B cell (primary cell): Measurements from ENCODE around the gene FGF3. TPM values are rescaled to one million over a fixed set of nuclear protein-coding genes. Genes with fewer than 3 reads are reported as not detected.

ENCODE experiments used
- ATAC-seq: fragments of 200-7000 bp; cut with Tn5 transposase; one replicate; pipeline ENCODE4 v1.10.0; 2021; ENCODE audit warnings: low read depth, mild to moderate bottlenecking, moderate number of reproducible peaks, moderate library complexity
- CTCF ChIA-PET: fragments of 350-600 bp; sonication (Branson Sonifier 250); formaldehyde crosslinking; loops from one replicate; lab custom pipeline; 2021; ENCODE audit warnings: antibody characterized with exemption, inconsistent platforms; lab: Charles Lee
- POLR2A ChIA-PET: fragments of 350-600 bp; sonication (Branson Sonifier 250); formaldehyde crosslinking; loops from one replicate; lab custom pipeline; 2021; ENCODE audit warnings: antibody characterized with exemption; lab: Charles Lee
- DNase-seq: peaks from one replicate; pipeline ENCODE4 v3.0.0; 2013
- H2AFZ ChIP-seq: 2 replicates; pipeline ENCODE4 v1.6.1; 2012; ENCODE audit warnings: mild to moderate bottlenecking, low read depth, low read length; ENCODE audit not compliant: insufficient read depth, poor library complexity, severe bottlenecking
- H3K27ac ChIP-seq, 2 donors: 1 replicate in 1 of 2; 2 replicates in 1 of 2; pipeline ENCODE4 v1.5.1; 2012 to 2013; ENCODE audit warnings: low read length in 2 of 2, mild to moderate bottlenecking in 2 of 2, moderate library complexity in 1 of 2
- H3K27me3 ChIP-seq, 4 experiments: fragments of 200-600 bp in 1 of 4; sonication (generic) in 1 of 4; replicated peaks in 1 of 4; 1 replicate in 2 of 4; 2 replicates in 2 of 4; pipeline versions ENCODE4 v1.6.1 to v1.7.0; 2013 to 2016; ENCODE audit warnings: low read length in 3 of 4, mild to moderate bottlenecking in 2 of 4, mixed read lengths in 1 of 4, moderate library complexity in 1 of 4; ENCODE audit not compliant: insufficient read depth in 4 of 4, control insufficient read depth in 3 of 4; ENCODE audit errors: control extremely low read depth in 1 of 4
- H3K36me3 ChIP-seq, 2 experiments: replicated peaks in 1 of 2; 1 replicate in 1 of 2; 2 replicates in 1 of 2; pipeline versions ENCODE4 v1.6.1 to v1.7.1; 2013; ENCODE audit warnings: low read length in 1 of 2; ENCODE audit not compliant: insufficient read depth in 2 of 2, control insufficient read depth in 1 of 2; ENCODE audit errors: control extremely low read depth in 1 of 2, extremely low read depth in 1 of 2
- H3K4me1 ChIP-seq, 2 donors: fragments of 200-600 bp in 1 of 2; sonication (generic) in 1 of 2; 1 replicate in 1 of 2; 2 replicates in 1 of 2; pipeline versions ENCODE4 v1.5.1 to v1.6.1; 2013 to 2017; ENCODE audit warnings: low read length in 2 of 2; ENCODE audit not compliant: control insufficient read depth in 2 of 2, insufficient read depth in 2 of 2
- H3K4me2 ChIP-seq: replicated peaks from 2 replicates; pipeline ENCODE3; 2012; ENCODE audit warnings: mild to moderate bottlenecking, low read depth, low read length; ENCODE audit not compliant: poor library complexity, severe bottlenecking
- H3K4me3 ChIP-seq, 5 experiments: fragments of 200-600 bp in 1 of 5; sonication (generic) in 1 of 5; 1 replicate in 3 of 5; 2 replicates in 2 of 5; pipeline versions ENCODE4 v1.5.1 to v1.7.0; 2011 to 2016; ENCODE audit warnings: low read length in 4 of 5, mild to moderate bottlenecking in 4 of 5, low read depth in 2 of 5, control low read depth in 1 of 5, moderate library complexity in 1 of 5; ENCODE audit not compliant: insufficient read depth in 1 of 5; ENCODE audit errors: control extremely low read depth in 1 of 5, extremely low read depth in 1 of 5
- H3K79me2 ChIP-seq: fragments of 200-600 bp; sonication (generic); one replicate; pipeline ENCODE4 v1.6.0; 2016; ENCODE audit warnings: low read length; ENCODE audit not compliant: control insufficient read depth, insufficient read depth
- H3K9ac ChIP-seq: fragments of 200-600 bp; sonication (generic); 2 replicates; pipeline ENCODE4 v1.6.1; 2017; ENCODE audit warnings: mild to moderate bottlenecking, low read length, moderate library complexity
- H3K9me3 ChIP-seq, 3 donors: one replicate each; pipeline versions ENCODE4 v1.6.1 to v1.7.1; 2013; ENCODE audit warnings: low read length in 2 of 3; ENCODE audit not compliant: control insufficient read depth in 2 of 3, insufficient read depth in 1 of 3; ENCODE audit errors: control extremely low read depth in 1 of 3
- H4K20me1 ChIP-seq: 2 replicates; pipeline ENCODE4 v1.6.0; 2012; ENCODE audit warnings: mild to moderate bottlenecking, low read length; ENCODE audit not compliant: insufficient read depth, control insufficient read depth, poor library complexity, severe bottlenecking
- H3K27ac Mint-ChIP-seq: one replicate; pipeline ENCODE4 v1.8.0; 2021; ENCODE audit warnings: mixed read lengths
- H3K27me3 Mint-ChIP-seq: one replicate; pipeline ENCODE4 v1.8.0; 2021; ENCODE audit warnings: mixed read lengths
- H3K4me1 Mint-ChIP-seq: one replicate; pipeline ENCODE4 v1.8.0; 2021; ENCODE audit warnings: mixed read lengths
- H3K4me3 Mint-ChIP-seq: one replicate; pipeline ENCODE4 v1.8.0; 2021; ENCODE audit warnings: mixed read lengths
- H3K9me3 Mint-ChIP-seq: one replicate; pipeline ENCODE4 v1.8.0; 2022; ENCODE audit warnings: mixed read lengths; ENCODE audit not compliant: insufficient read depth
- CTCF ChIP-seq: fragments of 200-600 bp; IDR thresholded peaks from one replicate; pipeline ENCODE4 v1.8.0; 2022; ENCODE audit warnings: antibody characterized with exemption, mild to moderate bottlenecking
- EZH2 ChIP-seq: IDR thresholded peaks from 2 replicates; pipeline ENCODE4 v1.6.1; 2012; ENCODE audit warnings: borderline replicate concordance, low read depth, mild to moderate bottlenecking, moderate library complexity, low read length; ENCODE audit not compliant: insufficient read depth, poor library complexity, severe bottlenecking
- WGBS: methylation state at CpG from one replicate; pipeline ENCODE4 v1.1.5; 2013; ENCODE audit warnings: missing lambda C conversion rate; ENCODE audit not compliant: insufficient coverage; 5-methylcytosine and 5-hydroxymethylcytosine counted together
- intact Hi-C: fragments of 100-400 bp; cut with micrococcal nuclease; formaldehyde crosslinking; loops from one replicate; pipeline ENCODE4 v1.10.0; 2022
- polyA plus RNA-seq: library from polyadenylated mRNA; depleted of rRNA; stranded (reverse); fragments of >200 nt; gene quantifications from 2 replicates; pipeline ENCODE4 v1.2.3, GENCODE V29; 2012
- total RNA-seq, 2 donors: library from RNA; stranded (reverse); fragments of 120-200 nt in 1 of 2; gene quantifications; 1 replicate in 1 of 2; 2 replicates in 1 of 2; pipeline versions ENCODE4 v1.2.3 to v1.2.4, GENCODE V29; 2013 to 2022

The FGF3 gene
- total and polyA plus RNA-seq, 2 donors (not counting 1 experiment from before 2014, with no cell fraction given), result not detected

DNA sequence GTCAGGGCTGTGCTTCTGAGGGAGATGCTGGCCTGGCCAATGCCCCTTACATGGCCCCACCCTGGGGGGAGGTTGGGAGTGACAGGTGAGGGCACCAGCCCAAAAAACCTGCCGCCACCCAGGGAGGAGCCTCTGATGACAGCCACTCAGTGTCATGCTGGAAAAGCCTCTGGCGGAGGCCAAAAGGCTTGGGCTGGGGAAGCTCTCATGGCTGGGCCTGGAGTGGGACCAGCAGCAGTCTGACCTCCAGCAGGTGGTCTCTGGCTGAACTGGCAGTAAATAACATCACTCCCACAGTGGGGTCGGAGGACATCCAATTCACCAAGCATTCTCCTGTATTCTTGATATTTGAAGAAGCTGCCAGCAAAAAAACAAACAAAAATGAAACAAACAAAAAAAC is 20.1 kb downstream of the FGF3 start:
- H3K4me1 Mint-ChIP-seq, result no peaks in the 10 kb centered on the region
- ATAC-seq (no peak), DNase-seq (no peak)
- H3K4me3 Mint-ChIP-seq, result no peak overlapping the region
- H3K27me3 ChIP-seq, result no peaks in the 10 kb centered on the region
- peaks cover 0 to 19% (median 0%) of the 10 kb centered on the region in 3 donors for H3K9me3 ChIP-seq
- H4K20me1 ChIP-seq, result no peaks in the 10 kb centered on the region
- H2AFZ ChIP-seq, result no peak overlapping the region
- no peak overlapping the region for H3K4me3 ChIP-seq
- no peak overlapping the region for H3K9ac ChIP-seq
- 100% methylated on average over 1 of the region's 3 CpGs for WGBS
- no peaks in the 10 kb centered on the region for H3K9me3 Mint-ChIP-seq
- ChIA-PET CTCF (no interaction called here), POLR2A (no interaction called here)
- no peaks in the 10 kb centered on the region for H3K36me3 ChIP-seq
- no peaks in the 10 kb centered on the region for H3K79me2 ChIP-seq
- no peak overlapping the region for H3K27ac ChIP-seq
- intact Hi-C loops, result no loop called here
- TF ChIP-seq EZH2, result no peak
- no peak for TF ChIP-seq CTCF
- no peaks in the 10 kb centered on the region for H3K4me1 ChIP-seq
- H3K27ac Mint-ChIP-seq, result no peak overlapping the region
- H3K4me2 ChIP-seq, result no peak overlapping the region
- H3K27me3 Mint-ChIP-seq, result peaks cover 4% of the 10 kb centered on the region

GRCh38 chr11:69797737-69798528 is 21.3 kb downstream of the FGF3 start:
- Histone ChIP-seq H2AFZ (no peak overlapping the region), H3K79me2 (no peaks in the 10 kb centered on the region), H3K9ac (no peak overlapping the region), H3K27me3 (no peaks in the 10 kb centered on the region), H3K36me3 (no peaks in the 10 kb centered on the region), H3K9me3 (peaks cover 0 to 19% (median 0%) of the 10 kb centered on the region in 3 donors), H4K20me1 (no peaks in the 10 kb centered on the region), H3K4me3 (no peak overlapping the region), H3K4me1 (no peaks in the 10 kb centered on the region), H3K4me2 (no peak overlapping the region), H3K27ac (no peak overlapping the region)
- ChIA-PET CTCF (no interaction called here), POLR2A (no interaction called here)
- Mint-ChIP-seq H3K4me1 (no peaks in the 10 kb centered on the region), H3K4me3 (no peak overlapping the region), H3K9me3 (no peaks in the 10 kb centered on the region), H3K27ac (no peak overlapping the region), H3K27me3 (peaks cover 4% of the 10 kb centered on the region)
- no peak for ATAC-seq
- no peak for DNase-seq
- WGBS, result 87% methylated on average over 13 of the region's 14 CpGs
- no peak for TF ChIP-seq EZH2
- TF ChIP-seq CTCF, result no peak
- intact Hi-C loops, result no loop called here
